HepG2 (cell line): ENCODE data around the gene CDCA5. TPM values are rescaled to one million over a fixed set of nuclear protein-coding genes. Genes with fewer than 3 reads are reported as not detected.

Source experiments
- CCDC6 ChIP-seq: sonication (generic); formaldehyde crosslinking; IDR thresholded peaks from 2 replicates; pipeline ENCODE4 v1.8.1; 2022; ENCODE audit warnings: mild to moderate bottlenecking, missing genetic modification reagents, moderate library complexity
- ERF ChIP-seq: IDR thresholded peaks from 2 replicates; pipeline ENCODE4 v1.6.1; 2018; ENCODE audit warnings: missing biosample characterization, missing genetic modification reagents
- FOXA3 ChIP-seq: IDR thresholded peaks from 2 replicates; pipeline ENCODE4 v1.6.1; 2016; ENCODE audit warnings: missing genetic modification reagents, missing compliant biosample characterization
- FOXJ3 ChIP-seq: sonication (generic); formaldehyde crosslinking; IDR thresholded peaks from 2 replicates; pipeline ENCODE4 v1.4.0; 2020; ENCODE audit warnings: missing genetic modification reagents, mild to moderate bottlenecking, borderline replicate concordance
- HDAC2 ChIP-seq: sonication (generic); formaldehyde crosslinking; IDR thresholded peaks from 2 replicates; pipeline ENCODE4 v1.4.0; 2020; ENCODE audit warnings: missing genetic modification reagents
- HIC2 ChIP-seq: sonication (generic); formaldehyde crosslinking; IDR thresholded peaks from 2 replicates; pipeline ENCODE4 v1.9.0; 2022; ENCODE audit warnings: low read depth, missing genetic modification reagents
- HIVEP1 ChIP-seq: sonication (generic); formaldehyde crosslinking; IDR thresholded peaks from 2 replicates; pipeline ENCODE4 v1.4.0; 2020; ENCODE audit warnings: mild to moderate bottlenecking, missing genetic modification reagents
- HNF1B ChIP-seq: sonication (generic); formaldehyde crosslinking; IDR thresholded peaks from 2 replicates; pipeline ENCODE4 v1.5.1; 2020; ENCODE audit warnings: mild to moderate bottlenecking, moderate library complexity, missing genetic modification reagents
- IRX3 ChIP-seq: sonication (generic); formaldehyde crosslinking; IDR thresholded peaks from 2 replicates; pipeline ENCODE4 v1.8.1; 2023; ENCODE audit warnings: mild to moderate bottlenecking, low read depth, missing genetic modification reagents, borderline replicate concordance
- NFAT5 ChIP-seq: sonication (generic); formaldehyde crosslinking; IDR thresholded peaks from 2 replicates; pipeline ENCODE4 v1.4.0; 2020; ENCODE audit warnings: missing genetic modification reagents
- NR2F2 ChIP-seq: IDR thresholded peaks from 2 replicates; pipeline ENCODE4 v1.6.1; 2012; ENCODE audit warnings: low read depth, inconsistent platforms, borderline replicate concordance
- POGZ ChIP-seq: sonication (generic); formaldehyde crosslinking; IDR thresholded peaks from 2 replicates; pipeline ENCODE4 v1.4.0; 2020; ENCODE audit warnings: mild to moderate bottlenecking, missing genetic modification reagents
- RFXANK ChIP-seq: IDR thresholded peaks from 2 replicates; pipeline ENCODE4 v1.6.1; 2016
- SALL1 ChIP-seq: sonication (generic); formaldehyde crosslinking; IDR thresholded peaks from 2 replicates; pipeline ENCODE4 v1.8.0; 2022; ENCODE audit warnings: mild to moderate bottlenecking, missing genetic modification reagents
- SAP130 ChIP-seq: IDR thresholded peaks from 2 replicates; pipeline ENCODE4 v1.6.1; 2016; ENCODE audit warnings: low read depth
- SP2 ChIP-seq: sonication (generic); formaldehyde crosslinking; IDR thresholded peaks from 2 replicates; pipeline ENCODE4 v1.5.1; 2020; ENCODE audit warnings: mild to moderate bottlenecking, missing genetic modification reagents
- ZNF513 ChIP-seq: sonication (generic); formaldehyde crosslinking; conservative IDR thresholded peaks from 2 replicates; pipeline ENCODE4 v1.5.0; 2020; ENCODE audit warnings: missing genetic modification reagents
- ZSCAN5A ChIP-seq: sonication (generic); formaldehyde crosslinking; IDR thresholded peaks from 2 replicates; pipeline ENCODE4 v1.8.0; 2022; ENCODE audit warnings: mild to moderate bottlenecking, missing genetic modification reagents, borderline replicate concordance
- polyA plus RNA-seq, 8 experiments: library from polyadenylated mRNA; depleted of rRNA in 3 of 8; stranded (reverse) in 7 of 8; unstranded in 1 of 8; fragments of >200 nt; fragmentation: Illumina TruSeq in 4 of 8; extraction: Trizol in 4 of 8; gene quantifications; 2 replicates each; pipeline versions ENCODE4 v1.2.1 to v1.2.3, GENCODE V29; 2011 to 2016; ENCODE audit warnings: low read depth in 4 of 8, missing spikeins in 1 of 8, mixed read lengths in 1 of 8; ENCODE audit not compliant: insufficient read depth in 1 of 8
- total RNA-seq, 5 experiments: library from RNA; depleted of rRNA; stranded (reverse); fragments of >200 nt; fragmentation: Illumina TruSeq; extraction: Trizol; gene quantifications; 2 replicates each; pipeline ENCODE4 v1.2.3, GENCODE V29; 2016; ENCODE audit warnings: low read depth in 1 of 5

CDCA5 gene
- total and polyA plus RNA-seq, 2 of the 13 experiments (the other 11 are each of a cell fraction or from before 2014, with no cell fraction given) = 13.5 to 50.6 TPM

- peak; percentile 86 for TF ChIP-seq HNF1B
- TF ChIP-seq RFXANK (CRISPR knock-in tag) = no peak
- peak; percentile 83 for TF ChIP-seq POGZ (CRISPR knock-in tag)
- peak; percentile 73; the same call in 1 of the 2 replicates for TF ChIP-seq SALL1
- peak; percentile 92 for TF ChIP-seq HDAC2 (CRISPR knock-in tag)
- TF ChIP-seq CCDC6 (CRISPR knock-in tag) = peak; percentile 85
- no peak for TF ChIP-seq NFAT5
- TF ChIP-seq IRX3 (CRISPR knock-in tag) = peak; percentile 81; the same call in 1 of the 2 replicates
- TF ChIP-seq NR2F2 = no peak; the same call in 1 of the 2 replicates
- TF ChIP-seq SP2 (CRISPR knock-in tag) = peak; percentile 77
- peak; percentile 100 for TF ChIP-seq SAP130 (CRISPR knock-in tag)
- peak; percentile 72 for TF ChIP-seq FOXA3 (CRISPR knock-in tag)
- TF ChIP-seq HIVEP1 = peak; percentile 81
- no peak for TF ChIP-seq ZNF513 (CRISPR knock-in tag)
- peak; percentile 89; the same call in 1 of the 2 replicates for TF ChIP-seq ZSCAN5A (CRISPR knock-in tag)
- TF ChIP-seq HIC2 = no peak
- no peak for TF ChIP-seq FOXJ3 (CRISPR knock-in tag)
- peak; percentile 59; the same call in 1 of the 2 replicates for TF ChIP-seq ERF
Measured at GRCh38 chr11:65083834-65084597, at the start of gene CDCA5, which contains the start of gene ZFPL1 (continued).
